Renal pelvis (tissue), 4 donors: ENCODE measurements around the gene PTBP3. TPM values are rescaled to one million over a fixed set of nuclear protein-coding genes. Genes with fewer than 3 reads are reported as not detected.
"Not testable (repeated sequence)": the region's sequence is repeated elsewhere in the genome, so short reads cannot be mapped to it uniquely, and the experiment has no call there.

Experiments used
- DNase-seq: peaks from one replicate; pipeline ENCODE4 v3.0.0-alpha.2; 2013
- polyA plus RNA-seq, 3 donors: library from polyadenylated mRNA; unstranded; fragments of 120-200 nt; gene quantifications; one replicate each; pipeline ENCODE4 v1.2.1, GENCODE V29; 2013; ENCODE audit not compliant: insufficient read length in 3 of 3

The PTBP3 gene
- polyA plus RNA-seq, 3 donors = 76.2 to 95.1 (median 87.5) TPM

- DNase-seq = no peak
Observed at GRCh38 chr9:112224401-112225289, 108.8 kb downstream of the PTBP3 start.

- no peak for DNase-seq
Observed at GRCh38 chr9:112218908-112219307, 114.5 kb downstream of the PTBP3 start.

- no peak for DNase-seq
Observed at GRCh38 chr9:112212926-112213325, 120.5 kb downstream of the PTBP3 start.

GRCh38 chr9:112207451-112207850, 126.0 kb downstream of the PTBP3 start:
- no peak for DNase-seq

GRCh38 chr9:112203536-112203935, 129.9 kb downstream of the PTBP3 start:
- no peak for DNase-seq

- no peak for DNase-seq
Observed at GRCh38 chr9:112200711-112201110, 132.7 kb downstream of the PTBP3 start.

- DNase-seq = no peak
Observed at GRCh38 chr9:112198646-112199045, 134.8 kb downstream of the PTBP3 start.

- no peak for DNase-seq
Observed at GRCh38 chr9:112194969-112195431, 138.4 kb downstream of the PTBP3 start.

- DNase-seq = no peak
Observed at GRCh38 chr9:112193572-112194288, 139.7 kb downstream of the PTBP3 start.

GRCh38 chr9:112190320-112190719, 143.1 kb downstream of the PTBP3 start:
- not testable (repeated sequence) for DNase-seq

GRCh38 chr9:112188884-112189283, 144.5 kb downstream of the PTBP3 start:
- no peak for DNase-seq

- no peak for DNase-seq
Observed at GRCh38 chr9:112187404-112187803, 146.0 kb downstream of the PTBP3 start.

- no peak for DNase-seq
Observed at GRCh38 chr9:112186695-112187094, 146.7 kb downstream of the PTBP3 start.

GRCh38 chr9:112184946-112185345, 148.5 kb downstream of the PTBP3 start:
- DNase-seq = no peak

- no peak for DNase-seq
Observed at GRCh38 chr9:112184221-112184620, 149.2 kb downstream of the PTBP3 start.

GRCh38 chr9:112180387-112180881, 153.0 kb downstream of the PTBP3 start:
- DNase-seq = no peak

- no peak for DNase-seq
Observed at GRCh38 chr9:112179816-112180215, 153.6 kb downstream of the PTBP3 start.

GRCh38 chr9:112176524-112176923, 156.9 kb downstream of the PTBP3 start:
- no peak for DNase-seq

- DNase-seq = no peak
Observed at GRCh38 chr9:112175796-112176315, 157.6 kb downstream of the PTBP3 start.

GRCh38 chr9:112174965-112175795, 158.2 kb downstream of the PTBP3 start, which contains the start of gene SUSD1:
SUSD1 (minus strand) TSS chr9:112175297; CDS start chr9:112175235, 62 bp downstream.
- no peak for DNase-seq

GRCh38 chr9:112174222-112174964, 159.0 kb downstream of the PTBP3 start:
- DNase-seq = no peak
